Mesothelial cell of epicardium (in vitro differentiated cells): ENCODE data around the gene CTSD. TPM values are rescaled to one million over a fixed set of nuclear protein-coding genes. Genes with fewer than 3 reads are reported as not detected.
"Not testable (repeated sequence)": the region's sequence is repeated elsewhere in the genome, so short reads cannot be mapped to it uniquely, and the experiment has no call there.

Experiments used
- DNase-seq, 2 experiments: peaks; one replicate each; pipeline ENCODE4 v3.0.0; 2021; ENCODE audit warnings: low spot score in 2 of 2; ENCODE audit not compliant: unreplicated experiment in 2 of 2
- H3K27ac Mint-ChIP-seq: 2 replicates; pipeline ENCODE4 v1.8.0; 2021; ENCODE audit warnings: mixed read lengths
- H3K27me3 Mint-ChIP-seq: 2 replicates; pipeline ENCODE4 v1.8.0; 2021; ENCODE audit warnings: low read depth, mixed read lengths
- H3K36me3 Mint-ChIP-seq: 2 replicates; pipeline ENCODE4 v1.8.0; 2021; ENCODE audit warnings: mixed read lengths
- H3K4me1 Mint-ChIP-seq: 2 replicates; pipeline ENCODE4 v1.8.0; 2021; ENCODE audit warnings: mixed read lengths
- H3K4me3 Mint-ChIP-seq: 2 replicates; pipeline ENCODE4 v1.8.0; 2021; ENCODE audit warnings: mild to moderate bottlenecking, moderate library complexity, mixed read lengths
- H3K9me3 Mint-ChIP-seq: 2 replicates; pipeline ENCODE4 v1.8.0; 2021; ENCODE audit warnings: mixed read lengths
- CTCF ChIP-seq: fragments of 200-600 bp; sonication (generic); IDR thresholded peaks from one replicate; pipeline ENCODE4 v1.5.0; 2021; ENCODE audit warnings: antibody characterized with exemption; ENCODE audit not compliant: unreplicated experiment
- total RNA-seq: library from RNA; stranded (reverse); gene quantifications from 3 replicates; pipeline ENCODE4 v1.2.1, GENCODE V29; 2021

The CTSD gene
- total RNA-seq, 1 donor from 2014 or later: 139 TPM

- H3K4me3 Mint-ChIP-seq: no peak overlapping the region
- no peaks in the 10 kb centered on the region for H3K9me3 Mint-ChIP-seq
- peaks cover 5% of the 10 kb centered on the region for H3K4me1 Mint-ChIP-seq
Measured at GRCh38 chr11:1805525-1805924, 41.8 kb upstream of the CTSD start.

GRCh38 chr11:1803835-1804519 is 40.2 kb upstream of the CTSD start:
- H3K4me1 Mint-ChIP-seq, H3K9me3 Mint-ChIP-seq, H3K4me3 Mint-ChIP-seq, H3K27ac Mint-ChIP-seq, DNase-seq, H3K36me3 Mint-ChIP-seq: not testable (repeated sequence)
- peaks cover 11% of the 10 kb centered on the region for H3K27me3 Mint-ChIP-seq

More at GRCh38 chr11:1805525-1805924, 41.8 kb upstream of the CTSD start:
- Mint-ChIP-seq H3K27ac (no peak overlapping the region), H3K27me3 (peaks cover 11% of the 10 kb centered on the region), H3K36me3 (no peaks in the 10 kb centered on the region)
- no peak for DNase-seq
- no peak for TF ChIP-seq CTCF

GRCh38 chr11:1803246-1803645 is 39.5 kb upstream of the CTSD start:
- TF ChIP-seq CTCF: no peak
- Mint-ChIP-seq H3K36me3 (no peaks in the 10 kb centered on the region), H3K4me3 (no peak overlapping the region), H3K27ac (no peak overlapping the region), H3K27me3 (peaks cover 8% of the 10 kb centered on the region), H3K4me1 (peaks cover 5% of the 10 kb centered on the region), H3K9me3 (no peaks in the 10 kb centered on the region)
- no peak for DNase-seq

GRCh38 chr11:1797391-1798125 is 33.8 kb upstream of the CTSD start:
- DNase-seq: no peak
- H3K4me3 Mint-ChIP-seq: no peak overlapping the region
- no peak for TF ChIP-seq CTCF
- no peaks in the 10 kb centered on the region for H3K36me3 Mint-ChIP-seq
- H3K4me1 Mint-ChIP-seq: peaks cover 13% of the 10 kb centered on the region
- H3K27ac Mint-ChIP-seq: no peak overlapping the region
- H3K27me3 Mint-ChIP-seq: peaks cover 19% of the 10 kb centered on the region
- no peaks in the 10 kb centered on the region for H3K9me3 Mint-ChIP-seq

GRCh38 chr11:1796413-1797011 is 32.8 kb upstream of the CTSD start:
- Mint-ChIP-seq H3K27ac (no peak overlapping the region), H3K4me3 (no peak overlapping the region)

More at GRCh38 chr11:1796413-1797011, 32.8 kb upstream of the CTSD start:
- peaks cover 26% of the 10 kb centered on the region for H3K27me3 Mint-ChIP-seq
- no peaks in the 10 kb centered on the region for H3K9me3 Mint-ChIP-seq
- H3K4me1 Mint-ChIP-seq: peaks cover 12% of the 10 kb centered on the region
- DNase-seq: no peak
- H3K36me3 Mint-ChIP-seq: no peaks in the 10 kb centered on the region
- TF ChIP-seq CTCF: no peak
